UCSD-AML1 (cell line): ENCODE data around the gene LARP4B.

ENCODE experiments used
- DNase-seq: peaks from one replicate; lab custom pipeline; 2025; ENCODE audit not compliant: unreplicated experiment; lab: John Stamatoyannopoulos, UW

Gene LARP4B

DNA sequence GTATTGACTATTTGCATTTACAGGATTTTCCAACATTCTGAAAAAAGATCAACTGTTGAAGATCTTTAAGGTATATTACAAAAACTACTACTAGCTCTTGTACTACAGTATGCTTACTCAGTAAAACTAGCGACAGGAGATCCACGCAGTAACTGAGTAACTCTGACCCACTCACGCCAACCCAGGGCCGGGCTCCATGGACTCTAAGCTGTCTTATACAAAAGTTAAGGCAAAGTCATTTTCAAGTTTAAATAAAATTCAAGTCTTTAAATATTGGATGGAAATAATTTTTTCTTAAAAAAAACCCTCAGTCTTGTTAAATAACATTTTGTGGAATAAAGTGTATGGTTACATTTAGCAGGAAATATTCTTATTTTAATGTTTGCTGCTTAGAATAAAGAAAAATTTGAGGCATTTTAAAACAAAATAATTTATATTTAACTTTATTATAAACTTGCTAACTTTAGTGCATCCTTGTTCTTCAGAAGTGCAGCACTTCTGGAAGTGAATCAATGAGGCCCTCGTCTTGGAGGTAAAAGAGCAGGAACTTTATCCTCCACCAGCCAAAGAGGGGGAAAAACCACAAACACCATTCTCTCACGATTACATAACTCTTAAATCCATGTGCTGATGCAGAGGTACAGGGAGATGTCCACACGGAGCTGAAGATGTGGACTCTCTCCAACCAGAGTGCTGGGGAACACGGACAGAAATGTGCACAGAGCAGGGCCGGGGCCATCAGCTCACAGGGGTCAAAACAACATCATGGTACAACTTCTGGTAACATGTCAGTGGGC lies 119.9 kb downstream of the LARP4B start:
- no peak for DNase-seq

- DNase-seq, result no peak
These were observed 121.1 kb downstream of the LARP4B start for GRCh38 chr10:810351-810846.

DNA sequence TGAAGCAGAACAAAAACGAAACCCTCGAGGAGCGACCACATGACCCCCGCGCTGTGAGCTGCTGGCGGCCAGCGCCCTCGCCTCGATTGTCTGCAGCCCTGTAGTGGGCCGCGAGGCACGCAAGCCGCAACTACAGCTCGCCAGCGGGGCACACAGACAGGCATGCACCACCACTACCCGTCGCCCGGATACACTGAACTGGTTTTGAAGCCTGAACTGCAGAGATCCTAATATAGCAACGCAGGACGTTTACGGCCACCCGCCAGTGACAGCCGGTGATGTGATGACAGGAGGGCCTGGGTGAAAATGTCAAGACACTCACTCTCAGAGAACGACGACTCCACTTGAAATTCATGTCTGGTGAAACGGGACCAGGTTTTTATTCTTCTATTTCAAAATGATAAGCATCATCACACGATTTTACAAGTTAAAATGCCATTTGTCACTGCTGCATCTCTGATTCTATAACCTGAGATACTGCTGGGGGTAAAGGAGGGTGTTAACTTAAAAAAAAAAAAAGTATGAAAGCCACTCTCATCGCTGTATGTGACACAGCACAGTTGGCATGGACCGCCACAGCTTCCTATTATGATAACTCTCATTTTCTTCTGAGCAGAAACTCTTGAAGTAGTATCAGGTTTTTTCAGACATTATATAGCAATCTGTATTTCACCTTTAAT lies 121.7 kb downstream of the LARP4B start:
- no peak for DNase-seq

DNA sequence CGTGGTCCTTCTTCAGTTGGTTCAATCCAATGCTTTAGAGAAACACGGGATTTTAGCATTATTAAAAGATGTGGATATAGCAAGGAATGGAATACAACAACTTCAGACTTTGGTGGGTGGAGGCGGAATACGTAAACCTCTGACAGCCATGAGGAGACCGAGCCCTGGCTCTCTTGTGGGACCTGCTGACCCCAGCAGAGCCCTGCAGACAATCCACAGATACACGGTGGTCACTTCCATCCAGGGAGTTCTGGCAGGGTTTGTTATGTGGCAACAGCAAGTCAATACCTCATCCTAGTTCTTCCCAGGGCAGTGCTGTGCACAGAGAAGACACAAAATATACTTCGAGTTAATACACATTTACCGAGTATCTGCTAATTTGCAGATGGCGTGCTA lies 123.5 kb downstream of the LARP4B start:
- no peak for DNase-seq

GRCh38 chr10:807163-807957 lies 124.1 kb downstream of the LARP4B start:
- DNase-seq, result no peak

DNA sequence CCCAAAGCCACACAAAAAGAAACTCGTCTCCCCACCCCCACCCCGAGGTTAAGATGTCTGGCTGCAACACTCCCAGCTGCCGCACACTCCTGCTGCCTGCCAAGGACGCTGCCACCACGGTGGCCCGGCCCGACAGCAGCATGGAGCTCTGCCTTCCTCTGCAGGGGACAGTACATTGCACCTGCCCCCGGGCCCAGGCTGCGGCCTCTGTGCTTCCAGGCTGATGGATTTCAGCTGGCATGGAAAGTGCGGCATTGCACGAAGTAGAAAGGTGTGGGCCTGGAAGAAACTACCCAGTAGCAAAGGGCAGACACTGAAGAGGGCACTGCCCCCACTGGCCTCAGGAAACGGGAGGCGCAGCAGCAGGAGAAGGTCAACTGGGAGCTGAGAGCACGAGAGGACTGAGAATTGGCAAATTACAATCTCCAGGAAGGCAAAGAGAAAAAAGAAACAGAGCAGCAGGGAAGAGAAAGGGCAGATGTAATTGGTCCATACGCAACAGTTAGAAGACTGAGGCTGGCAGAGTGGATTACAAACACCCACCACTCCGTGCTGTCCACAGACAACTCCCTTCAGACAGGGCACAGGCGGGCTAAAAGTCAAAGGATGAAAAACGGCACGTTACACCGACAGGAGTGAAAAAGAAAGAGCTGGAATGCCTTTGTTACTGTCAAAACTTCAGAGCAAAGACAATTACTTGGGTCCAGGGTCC lies 124.9 kb downstream of the LARP4B start:
- DNase-seq, result no peak

- DNase-seq, result no peak
These were observed 125.7 kb downstream of the LARP4B start for GRCh38 chr10:805620-806305.

- no peak for DNase-seq
These were observed 126.5 kb downstream of the LARP4B start for GRCh38 chr10:804787-805619.

DNA sequence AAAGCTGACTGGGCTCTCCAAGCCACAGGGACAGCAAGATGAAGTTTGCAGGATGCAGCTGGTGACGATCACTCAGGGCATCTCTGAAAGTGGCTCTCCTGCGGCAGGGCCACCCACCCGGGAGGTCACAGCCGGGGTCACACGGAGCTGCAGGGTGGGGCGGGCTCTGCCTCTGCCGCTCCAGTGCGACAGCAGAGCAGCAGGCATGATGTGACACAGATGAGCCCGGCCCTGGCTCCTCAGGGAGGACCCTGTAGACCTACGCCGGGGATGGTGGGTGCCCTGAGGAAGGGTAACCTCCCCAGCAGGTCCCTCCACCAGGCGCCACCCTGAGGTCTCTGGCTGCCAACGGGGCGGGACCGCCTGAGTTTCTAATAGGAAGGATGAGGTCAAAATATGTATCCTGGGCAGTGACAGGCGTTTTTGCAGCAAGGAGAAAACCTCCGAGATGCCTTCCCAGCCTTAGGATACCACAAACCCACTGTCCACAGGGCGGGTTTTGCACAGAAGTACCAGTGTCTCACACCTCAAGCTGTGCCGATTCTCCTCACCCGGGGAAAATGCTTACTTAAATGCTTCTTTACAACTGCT lies 127.2 kb downstream of the LARP4B start:
- no peak for DNase-seq

DNA sequence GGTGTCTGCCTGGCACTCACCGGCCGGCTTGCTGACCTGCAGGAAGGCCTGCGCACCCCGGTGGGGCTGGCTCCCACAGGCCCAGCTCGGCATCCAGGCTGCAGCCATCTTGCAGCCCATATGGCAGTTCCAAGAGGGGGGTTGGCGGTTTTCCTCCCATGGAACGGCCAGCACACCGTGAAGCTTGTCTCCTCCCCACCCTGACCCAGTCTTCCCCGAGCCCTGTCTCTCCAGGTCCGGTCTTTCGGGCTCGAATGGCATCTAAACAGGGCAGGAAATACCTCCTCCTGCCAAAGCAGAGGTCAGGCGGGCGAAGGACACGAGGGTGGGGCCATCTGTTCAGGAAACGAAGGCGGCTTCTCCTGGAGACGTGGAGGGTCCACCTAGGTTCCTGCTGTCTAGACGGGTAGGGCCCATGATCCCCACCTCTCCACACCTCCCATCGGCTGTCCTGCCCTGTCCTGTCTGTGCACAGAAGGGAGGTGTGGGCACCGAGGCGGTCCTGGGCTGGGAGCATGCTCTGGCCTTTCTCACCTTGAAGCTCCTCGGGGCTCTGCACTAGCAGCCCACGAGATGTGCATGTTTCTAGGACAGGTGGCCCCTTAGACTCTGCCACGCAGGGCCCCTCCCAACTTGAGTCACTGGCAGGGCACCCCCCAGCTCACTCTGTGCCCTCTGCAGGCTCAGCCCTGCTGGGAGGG lies 128.3 kb downstream of the LARP4B start:
- DNase-seq, result no peak

GRCh38 chr10:802506-802905 lies 129.0 kb downstream of the LARP4B start:
- DNase-seq, result no peak

- no peak for DNase-seq
These were observed 134.3 kb downstream of the LARP4B start for GRCh38 chr10:797179-797578.

GRCh38 chr10:796233-796632 lies 135.3 kb downstream of the LARP4B start:
- DNase-seq, result no peak

DNA sequence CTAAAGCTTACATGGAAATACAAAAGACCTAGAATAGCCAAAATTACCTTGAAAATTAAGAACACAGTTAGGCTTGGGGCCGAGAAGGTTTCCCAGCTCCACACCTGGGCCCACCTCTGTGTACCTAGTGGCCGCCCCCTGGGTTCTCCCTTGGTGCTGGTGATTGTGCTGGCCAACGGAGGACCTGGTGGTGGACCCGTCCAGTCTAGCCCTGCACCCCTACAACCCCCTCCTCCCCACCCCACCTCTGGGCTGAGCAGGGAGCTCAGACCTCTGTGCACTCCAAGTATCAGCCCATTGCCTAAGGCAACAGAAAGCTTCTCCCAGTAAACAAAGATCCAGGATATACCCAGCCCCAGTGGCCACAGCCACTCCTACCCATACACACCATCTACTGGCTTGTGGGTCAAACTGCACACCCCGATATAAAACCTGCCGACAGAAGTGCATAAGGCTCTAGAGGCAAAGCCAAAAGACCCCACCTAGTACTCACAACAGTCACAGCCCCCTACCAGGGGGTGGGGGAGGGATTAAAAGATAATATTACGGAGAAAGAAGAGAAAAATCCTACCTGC lies 137.0 kb downstream of the LARP4B start:
- no peak for DNase-seq

DNA sequence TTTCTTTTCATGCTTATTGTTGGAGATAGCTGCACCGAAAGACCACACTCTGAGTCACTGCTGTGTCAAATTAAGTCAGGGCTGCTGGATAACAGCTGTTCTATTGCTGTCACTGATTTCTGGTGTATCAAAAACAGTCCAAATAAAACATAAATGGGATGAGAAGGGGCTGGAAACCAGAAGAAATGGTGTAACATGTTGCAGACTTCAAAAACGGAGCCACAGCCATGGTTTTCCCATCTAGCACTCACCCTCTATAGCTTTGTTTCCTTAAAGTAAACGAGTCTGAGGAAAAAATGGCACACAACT lies 138.8 kb downstream of the LARP4B start:
- DNase-seq, result no peak

- DNase-seq, result no peak
These were observed 139.3 kb downstream of the LARP4B start for GRCh38 chr10:792083-792791.

- no peak for DNase-seq
These were observed 139.9 kb downstream of the LARP4B start for GRCh38 chr10:791639-792038.
